ENCODE results near the gene MGST2. TPM values are rescaled to one million over a fixed set of nuclear protein-coding genes. Genes with fewer than 3 reads are reported as not detected.

Gene MGST2
- total and polyA plus RNA-seq, 2 experiments from 2014 or later, result 82.4 to 97.9 TPM

DNA sequence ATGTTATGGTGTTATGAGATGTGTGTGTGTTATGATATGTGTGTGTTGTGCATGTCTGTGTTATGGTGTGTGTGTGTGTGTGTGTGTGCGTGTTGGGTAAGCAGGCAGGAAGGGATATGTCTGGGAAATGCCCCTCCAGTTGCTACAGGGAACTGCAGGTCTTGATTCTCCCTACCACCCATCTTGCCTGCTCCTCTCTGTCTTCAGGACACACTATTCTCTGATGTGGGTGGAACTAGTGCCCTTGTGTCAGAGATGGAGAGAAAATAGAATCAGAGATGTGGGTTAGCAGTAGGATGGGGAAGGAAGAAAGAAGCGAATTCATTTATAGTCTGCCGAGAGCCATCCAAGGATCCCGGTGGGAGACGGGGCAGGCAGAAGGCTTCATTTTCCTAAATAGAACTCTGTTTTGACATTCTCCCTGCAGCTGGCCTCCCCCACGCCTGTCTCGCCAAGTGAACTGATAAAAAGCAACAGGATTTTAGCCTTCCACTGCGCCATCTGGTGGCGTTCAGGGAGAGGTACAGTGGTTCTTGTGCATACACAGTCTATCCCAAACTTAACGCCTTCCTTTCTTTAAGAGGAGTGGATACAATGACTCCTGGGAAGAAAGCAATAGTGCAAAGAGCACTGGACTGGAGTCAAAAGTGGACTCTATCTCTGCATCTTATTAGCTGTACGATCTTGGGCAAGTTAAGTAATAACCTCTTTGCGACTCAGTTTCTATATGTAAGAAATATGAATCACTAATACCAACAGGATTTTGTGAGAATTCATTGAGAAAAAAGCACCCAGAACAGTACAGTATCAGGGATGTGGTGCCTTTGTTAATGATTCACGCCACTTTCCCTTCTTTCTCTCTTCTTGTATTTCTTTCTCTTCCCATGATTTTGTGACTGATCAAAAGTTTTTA lies 14.1 kb upstream of the MGST2 start:
- Histone ChIP-seq H3K36me3 (replicated peaks; ENCODE audit: insufficient read depth, low read depth) (no peaks in the 10 kb centered on the region), H2AFZ (peak overlapping the region; percentile 72), H3K27me3 (no peaks in the 10 kb centered on the region), H3K4me3 (no peak overlapping the region), H3K9me3 (ENCODE audit: low read depth) (no peaks in the 10 kb centered on the region), H3K9me2 (replicated peaks; ENCODE audit: insufficient read depth) (no peaks in the 10 kb centered on the region), H3K79me2 (no peaks in the 10 kb centered on the region), H3K27ac (no peak overlapping the region), H4K20me1 (ENCODE audit: insufficient read depth, poor library complexity, severe bottlenecking) (no peaks in the 10 kb centered on the region), H3K4me1 (ENCODE audit: insufficient read depth) (no peaks in the 10 kb centered on the region), H3K4me2 (peak overlapping the region; percentile 73)
- peak; percentile 89 for DNase-seq (ENCODE audit: low spot score)
- 24% methylated on average over 13 of the region's 13 CpGs for WGBS (ENCODE audit: low lambda C conversion rate, missing lambda C conversion rate)
- no peak for TF ChIP-seq EZH2phosphoT487 (IDR thresholded peaks at IDR 0.05; ENCODE audit: low read depth, severe bottlenecking, unreplicated experiment)
- TF ChIP-seq, protein P1, sequence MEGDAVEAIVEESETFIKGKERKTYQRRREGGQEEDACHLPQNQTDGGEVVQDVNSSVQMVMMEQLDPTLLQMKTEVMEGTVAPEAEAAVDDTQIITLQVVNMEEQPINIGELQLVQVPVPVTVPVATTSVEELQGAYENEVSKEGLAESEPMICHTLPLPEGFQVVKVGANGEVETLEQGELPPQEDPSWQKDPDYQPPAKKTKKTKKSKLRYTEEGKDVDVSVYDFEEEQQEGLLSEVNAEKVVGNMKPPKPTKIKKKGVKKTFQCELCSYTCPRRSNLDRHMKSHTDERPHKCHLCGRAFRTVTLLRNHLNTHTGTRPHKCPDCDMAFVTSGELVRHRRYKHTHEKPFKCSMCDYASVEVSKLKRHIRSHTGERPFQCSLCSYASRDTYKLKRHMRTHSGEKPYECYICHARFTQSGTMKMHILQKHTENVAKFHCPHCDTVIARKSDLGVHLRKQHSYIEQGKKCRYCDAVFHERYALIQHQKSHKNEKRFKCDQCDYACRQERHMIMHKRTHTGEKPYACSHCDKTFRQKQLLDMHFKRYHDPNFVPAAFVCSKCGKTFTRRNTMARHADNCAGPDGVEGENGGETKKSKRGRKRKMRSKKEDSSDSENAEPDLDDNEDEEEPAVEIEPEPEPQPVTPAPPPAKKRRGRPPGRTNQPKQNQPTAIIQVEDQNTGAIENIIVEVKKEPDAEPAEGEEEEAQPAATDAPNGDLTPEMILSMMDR (IDR thresholded peaks at IDR 0.05; ENCODE audit: poor library complexity), result peak; percentile 96

DNA sequence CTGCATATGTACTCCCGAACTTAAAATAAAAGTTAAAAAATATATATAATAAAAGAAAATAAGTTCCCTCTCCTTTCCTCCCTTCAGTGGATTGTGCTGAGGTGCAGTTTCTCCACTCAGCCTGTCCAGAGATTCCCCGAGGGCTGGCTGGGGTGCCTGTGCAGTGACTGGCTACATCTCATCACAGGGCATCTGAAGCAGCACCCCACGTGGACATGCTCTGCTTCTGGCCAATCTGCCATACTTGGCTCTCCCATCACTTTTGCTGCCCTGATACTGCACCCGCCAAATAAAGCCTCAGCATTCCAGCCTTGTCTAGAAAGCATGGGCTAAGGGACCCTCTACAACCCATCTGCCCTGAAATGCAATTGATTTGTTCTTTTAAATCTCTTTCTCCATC lies 11.1 kb upstream of the MGST2 start:
- H3K9me2 ChIP-seq (replicated peaks; ENCODE audit: insufficient read depth), result no peaks in the 10 kb centered on the region
- no peaks in the 10 kb centered on the region for H3K36me3 ChIP-seq (replicated peaks; ENCODE audit: insufficient read depth, low read depth)
- no peaks in the 10 kb centered on the region for H3K9me3 ChIP-seq (ENCODE audit: low read depth)
- no peaks in the 10 kb centered on the region for H4K20me1 ChIP-seq (ENCODE audit: insufficient read depth, poor library complexity, severe bottlenecking)
- H3K79me2 ChIP-seq, result no peaks in the 10 kb centered on the region
- DNase-seq (ENCODE audit: low spot score), result no peak
- TF ChIP-seq EZH2 (IDR thresholded peaks at IDR 0.05; ENCODE audit: borderline replicate concordance) (no peak), EZH2phosphoT487 (IDR thresholded peaks at IDR 0.05; ENCODE audit: low read depth, severe bottlenecking, unreplicated experiment) (no peak)
- TF ChIP-seq, protein P1 (IDR thresholded peaks at IDR 0.05; ENCODE audit: poor library complexity), result no peak
- no peak overlapping the region for H3K4me3 ChIP-seq
- H3K4me1 ChIP-seq (ENCODE audit: insufficient read depth), result peaks cover 15% of the 10 kb centered on the region
- H2AFZ ChIP-seq, result no peak overlapping the region
- H3K27ac ChIP-seq, result no peak overlapping the region
- H3K27me3 ChIP-seq, result no peaks in the 10 kb centered on the region
- no peak overlapping the region for H3K4me2 ChIP-seq
- WGBS (ENCODE audit: low lambda C conversion rate, missing lambda C conversion rate), result 78% methylated on average over 4 of the region's 4 CpGs

DNA sequence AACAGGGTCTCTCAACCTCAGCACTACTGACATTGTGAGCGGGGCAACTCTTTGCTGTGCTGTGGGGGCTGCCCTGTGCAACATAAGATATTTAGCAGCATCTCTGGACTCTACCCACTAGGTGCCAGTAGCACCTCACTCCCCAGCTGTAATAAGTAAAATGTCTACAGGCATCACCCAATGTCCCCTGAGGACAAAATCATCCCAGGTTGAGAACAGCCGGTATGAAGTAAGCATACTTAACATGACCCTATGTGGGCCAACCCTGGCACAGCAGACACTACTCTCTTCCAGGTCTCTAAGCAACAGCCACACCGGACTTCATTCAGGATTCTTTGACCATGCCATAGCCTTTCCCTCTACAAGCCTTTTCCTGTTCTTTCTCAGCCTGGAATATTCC lies 10.5 kb upstream of the MGST2 start:
- 61% methylated on average over 3 of the region's 3 CpGs for WGBS (ENCODE audit: low lambda C conversion rate, missing lambda C conversion rate)
- Histone ChIP-seq H3K9me3 (ENCODE audit: low read depth) (no peaks in the 10 kb centered on the region), H3K4me3 (no peak overlapping the region), H4K20me1 (ENCODE audit: insufficient read depth, poor library complexity, severe bottlenecking) (no peaks in the 10 kb centered on the region), H2AFZ (no peak overlapping the region), H3K79me2 (no peaks in the 10 kb centered on the region), H3K4me1 (ENCODE audit: insufficient read depth) (peaks cover 15% of the 10 kb centered on the region), H3K27ac (no peak overlapping the region), H3K4me2 (no peak overlapping the region), H3K9me2 (replicated peaks; ENCODE audit: insufficient read depth) (no peaks in the 10 kb centered on the region), H3K27me3 (no peaks in the 10 kb centered on the region), H3K36me3 (replicated peaks; ENCODE audit: insufficient read depth, low read depth) (no peaks in the 10 kb centered on the region)
- DNase-seq (ENCODE audit: low spot score), result peak; percentile 54
- TF ChIP-seq EZH2 (IDR thresholded peaks at IDR 0.05; ENCODE audit: borderline replicate concordance) (no peak), EZH2phosphoT487 (IDR thresholded peaks at IDR 0.05; ENCODE audit: low read depth, severe bottlenecking, unreplicated experiment) (no peak)
- TF ChIP-seq, protein P1 (IDR thresholded peaks at IDR 0.05; ENCODE audit: poor library complexity), result peak; percentile 46

Data from hepatocyte (in vitro differentiated cells).